Activated CD8-positive, alpha-beta T cell treated with anti-CD3 and anti-CD28 coated beads for 36 hours (primary cell): ENCODE data around the gene CA10. TPM values are rescaled to one million over a fixed set of nuclear protein-coding genes. Genes with fewer than 3 reads are reported as not detected.

Experiments
- ATAC-seq: fragments of 200-7000 bp; cut with Tn5 transposase; one replicate; pipeline ENCODE4 v1.10.0; 2021; ENCODE audit warnings: mild to moderate bottlenecking, moderate library complexity
- CTCF ChIA-PET: fragments of 350-600 bp; sonication (Branson Sonifier 250); formaldehyde crosslinking; loops from one replicate; lab custom pipeline; 2021; ENCODE audit warnings: antibody characterized with exemption; lab: Charles Lee
- POLR2A ChIA-PET: fragments of 350-600 bp; sonication (Branson Sonifier 250); formaldehyde crosslinking; loops from one replicate; lab custom pipeline; 2021; ENCODE audit warnings: antibody characterized with exemption; lab: Charles Lee
- DNase-seq: peaks from one replicate; pipeline ENCODE4 v3.0.0-alpha.2; 2020
- H3K27ac Mint-ChIP-seq: one replicate; pipeline ENCODE4 v1.8.0; 2021; ENCODE audit warnings: mild to moderate bottlenecking, mixed read lengths
- H3K27me3 Mint-ChIP-seq: one replicate; pipeline ENCODE4 v1.8.0; 2021; ENCODE audit warnings: mixed read lengths
- H3K36me3 Mint-ChIP-seq: one replicate; pipeline ENCODE4 v1.8.0; 2021; ENCODE audit warnings: low read depth, mixed read lengths
- H3K4me1 Mint-ChIP-seq: one replicate; pipeline ENCODE4 v1.8.0; 2021; ENCODE audit warnings: low read depth, mixed read lengths
- H3K4me3 Mint-ChIP-seq: one replicate; pipeline ENCODE4 v1.8.0; 2021; ENCODE audit warnings: mild to moderate bottlenecking, moderate library complexity, mixed read lengths
- H3K9me3 Mint-ChIP-seq: one replicate; pipeline ENCODE4 v1.8.0; 2021; ENCODE audit warnings: mixed read lengths
- intact Hi-C: fragments of 100-400 bp; cut with micrococcal nuclease; formaldehyde crosslinking; loops from one replicate; pipeline ENCODE4 v1.10.0; 2022
- total RNA-seq, 2 experiments: library from RNA; stranded (reverse); gene quantifications; one replicate each; pipeline ENCODE4 v1.2.3, GENCODE V29; 2021
- TF ChIP-seq, protein P1 (sequence below): fragments of 200-600 bp; IDR thresholded peaks from one replicate; pipeline ENCODE4 v1.8.0; 2022; ENCODE audit warnings: antibody characterized with exemption, mild to moderate bottlenecking

CA10 gene
- total RNA-seq, 2 experiments from 2014 or later: not detected

DNA sequence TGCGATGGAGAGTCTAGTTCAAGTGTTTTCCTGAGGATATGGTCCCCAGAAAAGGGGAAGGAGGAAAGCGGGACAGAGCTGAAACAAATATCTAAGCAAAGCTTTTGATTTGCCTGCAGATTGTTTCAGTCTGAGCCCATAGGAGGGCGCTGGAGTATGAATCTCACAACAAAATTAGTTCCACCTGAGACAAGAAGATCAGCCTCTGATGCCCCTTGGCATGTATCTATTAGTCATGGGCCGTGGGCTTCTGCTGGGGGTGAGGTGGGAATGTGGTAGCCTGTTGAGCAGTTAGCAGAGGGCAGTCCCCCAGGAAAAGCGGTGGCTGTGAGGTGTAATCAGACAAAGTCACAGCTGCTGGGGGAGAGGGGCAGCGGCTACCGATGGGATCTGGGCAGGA is 446.9 kb downstream of the CA10 start:
- TF ChIP-seq, protein P1, sequence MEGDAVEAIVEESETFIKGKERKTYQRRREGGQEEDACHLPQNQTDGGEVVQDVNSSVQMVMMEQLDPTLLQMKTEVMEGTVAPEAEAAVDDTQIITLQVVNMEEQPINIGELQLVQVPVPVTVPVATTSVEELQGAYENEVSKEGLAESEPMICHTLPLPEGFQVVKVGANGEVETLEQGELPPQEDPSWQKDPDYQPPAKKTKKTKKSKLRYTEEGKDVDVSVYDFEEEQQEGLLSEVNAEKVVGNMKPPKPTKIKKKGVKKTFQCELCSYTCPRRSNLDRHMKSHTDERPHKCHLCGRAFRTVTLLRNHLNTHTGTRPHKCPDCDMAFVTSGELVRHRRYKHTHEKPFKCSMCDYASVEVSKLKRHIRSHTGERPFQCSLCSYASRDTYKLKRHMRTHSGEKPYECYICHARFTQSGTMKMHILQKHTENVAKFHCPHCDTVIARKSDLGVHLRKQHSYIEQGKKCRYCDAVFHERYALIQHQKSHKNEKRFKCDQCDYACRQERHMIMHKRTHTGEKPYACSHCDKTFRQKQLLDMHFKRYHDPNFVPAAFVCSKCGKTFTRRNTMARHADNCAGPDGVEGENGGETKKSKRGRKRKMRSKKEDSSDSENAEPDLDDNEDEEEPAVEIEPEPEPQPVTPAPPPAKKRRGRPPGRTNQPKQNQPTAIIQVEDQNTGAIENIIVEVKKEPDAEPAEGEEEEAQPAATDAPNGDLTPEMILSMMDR: no peak
- Mint-ChIP-seq H3K4me1 (no peaks in the 10 kb centered on the region), H3K36me3 (no peaks in the 10 kb centered on the region), H3K27me3 (peaks cover 15% of the 10 kb centered on the region), H3K9me3 (no peaks in the 10 kb centered on the region), H3K27ac (no peak overlapping the region), H3K4me3 (no peak overlapping the region)
- POLR2A ChIA-PET: no interaction called here
- intact Hi-C loops: no loop called here
- DNase-seq (no peak), ATAC-seq (no peak)
- CTCF ChIA-PET: no interaction called here

GRCh38 chr17:51710634-51710979 is 447.9 kb downstream of the CA10 start:
- Mint-ChIP-seq H3K4me1 (no peaks in the 10 kb centered on the region), H3K36me3 (no peaks in the 10 kb centered on the region), H3K27me3 (peaks cover 15% of the 10 kb centered on the region), H3K9me3 (no peaks in the 10 kb centered on the region), H3K4me3 (no peak overlapping the region), H3K27ac (no peak overlapping the region)
- POLR2A ChIA-PET: no interaction called here
- DNase-seq: no peak
- intact Hi-C loops: no loop called here
- ATAC-seq: no peak
- TF ChIP-seq, protein P1: no peak
- CTCF ChIA-PET: no interaction called here

DNA sequence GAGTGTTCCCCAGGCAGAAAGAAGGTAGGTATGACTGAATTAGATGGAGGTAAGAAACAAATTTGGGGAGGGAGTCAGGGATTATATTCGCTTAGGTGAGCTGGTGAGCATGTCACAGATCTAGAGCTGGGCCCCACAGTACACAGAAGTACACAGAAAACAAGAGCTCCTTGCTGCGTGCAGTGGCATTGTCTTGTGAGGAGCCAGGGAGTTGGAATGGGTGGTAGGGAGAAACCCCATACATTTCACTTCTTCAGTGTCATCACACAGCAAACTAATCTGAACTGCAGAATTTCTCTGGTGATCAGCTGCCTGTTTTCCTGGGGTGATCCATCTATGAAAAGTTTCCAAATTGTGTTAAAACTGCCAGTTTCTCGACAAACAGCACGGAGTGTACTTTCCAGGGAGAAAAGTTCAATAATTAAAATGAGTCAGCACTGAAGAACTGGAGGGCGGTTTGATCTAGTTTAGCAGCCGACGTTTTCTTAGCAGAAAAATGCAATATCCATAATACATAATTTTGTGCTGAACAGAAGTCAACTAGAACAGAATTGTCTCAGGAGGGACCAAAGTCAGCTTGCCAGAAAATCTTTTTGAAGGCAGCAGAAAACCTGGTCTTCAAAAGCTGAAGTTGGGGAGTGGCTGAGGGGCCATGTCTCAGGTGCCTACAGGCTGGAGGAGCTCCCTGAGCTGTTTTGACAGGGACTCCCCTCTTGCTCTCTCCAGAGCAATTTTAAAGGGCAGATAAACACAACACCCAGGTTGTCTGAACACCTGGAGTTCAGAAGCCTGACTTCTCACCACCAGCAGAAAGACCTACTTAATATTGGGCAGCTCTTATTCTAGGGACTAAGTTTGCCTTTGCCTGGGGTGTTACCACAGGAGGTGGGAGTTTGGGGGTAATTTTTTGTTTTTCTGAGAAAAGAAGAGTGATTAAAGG is 448.6 kb downstream of the CA10 start:
- Mint-ChIP-seq H3K4me3 (no peak overlapping the region), H3K27ac (no peak overlapping the region), H3K36me3 (no peaks in the 10 kb centered on the region), H3K4me1 (no peaks in the 10 kb centered on the region), H3K27me3 (peaks cover 15% of the 10 kb centered on the region), H3K9me3 (no peaks in the 10 kb centered on the region)
- CTCF ChIA-PET: no interaction called here
- POLR2A ChIA-PET: no interaction called here
- intact Hi-C loops: no loop called here
- DNase-seq (no peak), ATAC-seq (no peak)
- TF ChIP-seq, protein P1: no peak

- Mint-ChIP-seq H3K27ac (no peak overlapping the region), H3K4me3 (no peak overlapping the region), H3K36me3 (no peaks in the 10 kb centered on the region), H3K4me1 (no peaks in the 10 kb centered on the region), H3K9me3 (no peaks in the 10 kb centered on the region), H3K27me3 (peaks cover 12% of the 10 kb centered on the region)
- DNase-seq (no peak), ATAC-seq (no peak)
- intact Hi-C loops: no loop called here
- CTCF ChIA-PET: no interaction called here
- TF ChIP-seq, protein P1: no peak
- POLR2A ChIA-PET: no interaction called here
These were observed 451.3 kb downstream of the CA10 start for GRCh38 chr17:51707216-51707615.

DNA sequence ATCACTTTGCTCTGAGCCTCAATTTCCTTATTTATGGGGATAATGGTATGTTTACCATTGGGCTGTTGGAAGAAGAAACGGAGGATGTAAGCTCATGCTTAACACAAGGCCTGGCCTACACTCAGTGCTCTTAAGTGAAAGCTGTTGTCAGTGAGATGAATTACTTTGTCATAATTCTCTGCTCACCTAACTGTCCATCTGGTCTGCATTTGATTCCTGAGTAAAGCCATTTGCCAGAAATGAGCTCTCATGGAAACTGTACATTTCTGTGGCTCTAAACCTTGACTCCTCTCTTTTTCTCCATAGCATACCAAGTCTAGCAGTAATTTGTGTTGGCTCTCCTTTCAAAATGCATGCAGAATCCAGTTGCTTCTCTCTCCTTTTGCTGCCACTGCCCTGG is 452.4 kb downstream of the CA10 start:
- no peak for ATAC-seq
- Mint-ChIP-seq H3K4me1 (no peaks in the 10 kb centered on the region), H3K27ac (no peak overlapping the region), H3K36me3 (no peaks in the 10 kb centered on the region), H3K4me3 (no peak overlapping the region), H3K9me3 (no peaks in the 10 kb centered on the region), H3K27me3 (peaks cover 7% of the 10 kb centered on the region)
- intact Hi-C loops: no loop called here
- ChIA-PET CTCF (no interaction called here), POLR2A (no interaction called here)
- no peak for DNase-seq
- TF ChIP-seq, protein P1: no peak
